GM21515 (cell line): ENCODE measurements around the gene AGO1.

Source experiments
- ATAC-seq: cut with Tn5 transposase; IDR thresholded peaks from one replicate; pipeline ENCODE4 v1.9.1; 2021; ENCODE audit not compliant: unreplicated experiment

The AGO1 gene

GRCh38 chr1:35902671-35903070 is 19.7 kb downstream of the AGO1 start:
- no peak for ATAC-seq

GRCh38 chr1:35914717-35915116 is 31.7 kb downstream of the AGO1 start:
- no peak for ATAC-seq

GRCh38 chr1:35915693-35916092 is 32.7 kb downstream of the AGO1 start:
- ATAC-seq, result no peak

- no peak for ATAC-seq
Measured at GRCh38 chr1:35923791-35924221, 40.8 kb downstream of the AGO1 start.

GRCh38 chr1:35924838-35925237 is 41.8 kb downstream of the AGO1 start:
- no peak for ATAC-seq

- ATAC-seq, result no peak
Measured at GRCh38 chr1:35925741-35926140, 42.7 kb downstream of the AGO1 start.

- no peak for ATAC-seq
Measured at GRCh38 chr1:35927472-35927871, 44.5 kb downstream of the AGO1 start.

GRCh38 chr1:35929730-35930592 is 47.0 kb downstream of the AGO1 start:
- no peak for ATAC-seq

- peak; percentile 80 for ATAC-seq
Measured at GRCh38 chr1:35930593-35931445, 47.8 kb downstream of the AGO1 start, which contains the start of gene AGO3. Gene AGO3, plus strand, starts transcription at chr1:35931105. Its CDS starts 322 bp downstream, at chr1:35931427.

GRCh38 chr1:35931446-35932157 is 48.6 kb downstream of the AGO1 start:
- no peak for ATAC-seq

GRCh38 chr1:35932158-35932636 is 49.2 kb downstream of the AGO1 start:
- ATAC-seq, result no peak

- ATAC-seq, result no peak
Measured at GRCh38 chr1:35932941-35933340, 49.9 kb downstream of the AGO1 start.

GRCh38 chr1:35935442-35936388 is 52.7 kb downstream of the AGO1 start:
- ATAC-seq, result no peak

GRCh38 chr1:35936838-35937237 is 53.8 kb downstream of the AGO1 start:
- no peak for ATAC-seq

GRCh38 chr1:35939484-35939883 is 56.5 kb downstream of the AGO1 start:
- ATAC-seq, result no peak

GRCh38 chr1:35945327-35945726 is 62.3 kb downstream of the AGO1 start:
- no peak for ATAC-seq

GRCh38 chr1:35947547-35947946 is 64.5 kb downstream of the AGO1 start:
- no peak for ATAC-seq

- no peak for ATAC-seq
Measured at GRCh38 chr1:35958558-35958957, 75.5 kb downstream of the AGO1 start.

- no peak for ATAC-seq
Measured at GRCh38 chr1:35959304-35959703, 76.3 kb downstream of the AGO1 start.

- ATAC-seq, result no peak
Measured at GRCh38 chr1:35962952-35963351, 79.9 kb downstream of the AGO1 start.
